ENCODE data around the gene EME2.

EME2 gene

GRCh38 chr16:1745181-1745899 is 27.3 kb upstream of the EME2 start:
- H3K4me3 ChIP-seq (ENCODE audit: low read depth, low read length) = no peak overlapping the region

GRCh38 chr16:1745900-1746692 is 26.5 kb upstream of the EME2 start:
- H3K4me3 ChIP-seq (ENCODE audit: low read depth, low read length) = no peak overlapping the region

- no peak overlapping the region for H3K4me3 ChIP-seq (ENCODE audit: low read depth, low read length)
These were observed 25.9 kb upstream of the EME2 start for GRCh38 chr16:1746693-1747195.

GRCh38 chr16:1747934-1748333 is 24.7 kb upstream of the EME2 start:
- no peak overlapping the region for H3K4me3 ChIP-seq (ENCODE audit: low read depth, low read length)

- H3K4me3 ChIP-seq (ENCODE audit: low read depth, low read length) = no peak overlapping the region
These were observed 23.2 kb upstream of the EME2 start for GRCh38 chr16:1749152-1750117.

GRCh38 chr16:1751946-1752345 is 20.7 kb upstream of the EME2 start:
- no peak overlapping the region for H3K4me3 ChIP-seq (ENCODE audit: low read depth, low read length)

- H3K4me3 ChIP-seq (ENCODE audit: low read depth, low read length) = no peak overlapping the region
These were observed 19.8 kb upstream of the EME2 start for GRCh38 chr16:1752853-1753252.

GRCh38 chr16:1754204-1754603 is 18.4 kb upstream of the EME2 start:
- no peak overlapping the region for H3K4me3 ChIP-seq (ENCODE audit: low read depth, low read length)

- H3K4me3 ChIP-seq (ENCODE audit: low read depth, low read length) = no peak overlapping the region
These were observed 14.7 kb upstream of the EME2 start for GRCh38 chr16:1757714-1758461.

- no peak overlapping the region for H3K4me3 ChIP-seq (ENCODE audit: low read depth, low read length)
These were observed 13.7 kb upstream of the EME2 start for GRCh38 chr16:1758923-1759322.

GRCh38 chr16:1759511-1759910 is 13.1 kb upstream of the EME2 start:
- no peak overlapping the region for H3K4me3 ChIP-seq (ENCODE audit: low read depth, low read length)

GRCh38 chr16:1760911-1761310 is 11.7 kb upstream of the EME2 start:
- no peak overlapping the region for H3K4me3 ChIP-seq (ENCODE audit: low read depth, low read length)

- H3K4me3 ChIP-seq (ENCODE audit: low read depth, low read length) = no peak overlapping the region
These were observed 10.9 kb upstream of the EME2 start for GRCh38 chr16:1761751-1762150.

- no peak overlapping the region for H3K4me3 ChIP-seq (ENCODE audit: low read depth, low read length)
These were observed 10.3 kb upstream of the EME2 start for GRCh38 chr16:1762196-1762878.

GRCh38 chr16:1762879-1763520 is 9.6 kb upstream of the EME2 start:
- H3K4me3 ChIP-seq (ENCODE audit: low read depth, low read length) = no peak overlapping the region

GRCh38 chr16:1763521-1764511 is 8.8 kb upstream of the EME2 start:
- H3K4me3 ChIP-seq (ENCODE audit: low read depth, low read length) = peak overlapping the region; percentile 6

GRCh38 chr16:1764971-1765370 is 7.6 kb upstream of the EME2 start:
- H3K4me3 ChIP-seq (ENCODE audit: low read depth, low read length) = no peak overlapping the region

GRCh38 chr16:1765826-1766225 is 6.8 kb upstream of the EME2 start:
- H3K4me3 ChIP-seq (ENCODE audit: low read depth, low read length) = no peak overlapping the region
